Ovary (tissue), 3 donors: ENCODE measurements around the gene WDR55.

Experiments
- CTCF ChIP-seq, 3 donors: fragments of 450-650 bp in 2 of 3; fragments of 200-600 bp in 1 of 3; IDR thresholded peaks; one replicate each; pipeline versions ENCODE4 v1.5.1 to v1.8.0; 2016 to 2022; ENCODE audit warnings: antibody characterized with exemption in 3 of 3, mild to moderate bottlenecking in 1 of 3
- EP300 ChIP-seq: sonication (generic); formaldehyde crosslinking; IDR thresholded peaks from one replicate; pipeline ENCODE4 v1.6.1; 2017; ENCODE audit warnings: antibody characterized with exemption
- POLR2A ChIP-seq: fragments of 450-650 bp; IDR thresholded peaks from one replicate; pipeline ENCODE4 v1.6.1; 2017; ENCODE audit warnings: antibody characterized with exemption, mild to moderate bottlenecking, moderate library complexity
- donor health status: DM: no; HTN: no; CAD: no.

GRCh38 chr5:140671472-140672125 is 6.9 kb downstream of the WDR55 start:
- TF ChIP-seq POLR2A: no peak
- TF ChIP-seq CTCF (IDR thresholded peaks at IDR 0.05): no peak
- no peak for TF ChIP-seq EP300
